ENCODE data around the gene MORC2. TPM values are rescaled to one million over a fixed set of nuclear protein-coding genes. Genes with fewer than 3 reads are reported as not detected.

The MORC2 gene
- total and polyA plus RNA-seq, 10 donors: 18.2 to 24.7 (median 22.0) TPM

DNA sequence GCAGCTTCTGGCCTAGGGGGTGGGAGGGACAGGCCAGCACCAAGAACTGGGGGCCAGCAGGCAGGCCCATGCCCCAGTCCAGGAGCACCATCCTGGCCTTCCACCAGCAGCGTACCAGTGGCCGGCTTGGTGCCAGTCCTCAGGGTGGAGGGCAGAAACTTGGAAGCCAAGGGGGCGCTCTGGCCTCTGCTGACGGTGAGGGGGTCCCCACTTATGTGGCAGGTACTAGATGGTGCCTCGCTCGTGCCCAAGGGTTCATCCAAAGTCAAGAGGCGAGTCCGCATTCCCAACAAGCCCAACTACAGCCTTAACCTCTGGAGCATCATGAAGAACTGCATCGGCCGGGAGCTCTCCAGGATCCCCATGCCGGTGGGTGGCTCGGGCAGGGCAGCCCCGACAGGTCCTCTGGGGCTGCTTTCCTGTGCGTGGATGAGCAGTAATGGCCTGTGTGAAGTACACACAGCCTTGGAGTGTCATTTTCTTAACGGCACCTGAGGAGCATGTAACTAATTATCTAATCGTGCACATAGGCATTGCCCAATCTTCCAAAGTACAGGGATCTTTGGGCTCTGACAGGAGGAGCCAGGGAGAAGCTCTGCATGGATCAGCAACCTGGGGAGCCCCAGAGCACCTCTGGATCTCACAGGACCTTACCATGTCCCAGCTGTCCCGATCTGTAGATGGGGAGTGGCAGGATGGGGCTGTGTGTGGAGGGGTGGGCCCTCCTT, 79.1 kb downstream of the MORC2 start:
- Histone ChIP-seq H3K4me3 (no peak overlapping the region), H3K9me3 (no peaks in the 10 kb centered on the region), H3K27ac (no peak overlapping the region), H3K4me1 (no peaks in the 10 kb centered on the region), H3K36me3 (peaks cover 0 to 68% (median 19%) of the 10 kb centered on the region in 6 donors), H3K27me3 (replicated peaks in 1 of 7) (no peaks in the 10 kb centered on the region)
- intact Hi-C loops (cut with DNase I; ENCODE audit: low total_unique reads): no loop called here
- WGBS, 5 donors: 87 to 95% (median 92%) methylated on average over 3 to 17 of the region's 17 CpGs
- peak; percentile 68 for DNase-seq
- TF ChIP-seq POLR2AphosphoS5 (IDR thresholded peaks at IDR 0.05): no peak

DNA sequence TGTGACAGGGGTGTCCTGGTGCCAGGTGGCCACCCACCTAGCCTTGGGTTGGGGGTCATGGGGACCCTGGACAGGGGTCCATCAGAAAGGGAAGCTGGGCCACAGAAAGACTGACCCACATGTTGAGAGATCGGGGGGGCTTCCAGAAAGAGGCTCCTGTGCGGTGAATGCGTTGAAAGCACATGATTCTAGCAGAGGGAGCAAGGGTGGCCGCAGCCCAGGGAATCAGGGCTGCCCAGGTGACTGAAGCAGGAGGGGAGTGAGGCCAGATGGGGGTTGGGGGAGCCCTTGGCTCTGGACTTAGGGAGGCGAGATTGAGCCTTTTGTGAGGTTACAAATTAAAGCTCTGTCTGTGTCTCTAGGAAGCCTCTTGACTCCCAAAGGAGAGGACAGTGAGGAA, 80.7 kb downstream of the MORC2 start:
- intact Hi-C loops (cut with DNase I; ENCODE audit: low total_unique reads): no loop called here
- Histone ChIP-seq H3K36me3 (peaks cover 0 to 54% (median 12%) of the 10 kb centered on the region in 6 donors), H3K4me3 (no peak overlapping the region), H3K27ac (no peak overlapping the region), H3K9me3 (no peaks in the 10 kb centered on the region), H3K27me3 (replicated peaks in 1 of 7) (no peaks in the 10 kb centered on the region), H3K4me1 (no peaks in the 10 kb centered on the region)
- 81 to 98% (median 89%) methylated on average over 5 of the region's 5 CpGs for WGBS, 5 donors
- DNase-seq: no peak
- TF ChIP-seq POLR2A (IDR thresholded peaks at IDR 0.05): no peak
- no peak for TF ChIP-seq POLR2AphosphoS5 (IDR thresholded peaks at IDR 0.05)
- TF ChIP-seq, protein P1, sequence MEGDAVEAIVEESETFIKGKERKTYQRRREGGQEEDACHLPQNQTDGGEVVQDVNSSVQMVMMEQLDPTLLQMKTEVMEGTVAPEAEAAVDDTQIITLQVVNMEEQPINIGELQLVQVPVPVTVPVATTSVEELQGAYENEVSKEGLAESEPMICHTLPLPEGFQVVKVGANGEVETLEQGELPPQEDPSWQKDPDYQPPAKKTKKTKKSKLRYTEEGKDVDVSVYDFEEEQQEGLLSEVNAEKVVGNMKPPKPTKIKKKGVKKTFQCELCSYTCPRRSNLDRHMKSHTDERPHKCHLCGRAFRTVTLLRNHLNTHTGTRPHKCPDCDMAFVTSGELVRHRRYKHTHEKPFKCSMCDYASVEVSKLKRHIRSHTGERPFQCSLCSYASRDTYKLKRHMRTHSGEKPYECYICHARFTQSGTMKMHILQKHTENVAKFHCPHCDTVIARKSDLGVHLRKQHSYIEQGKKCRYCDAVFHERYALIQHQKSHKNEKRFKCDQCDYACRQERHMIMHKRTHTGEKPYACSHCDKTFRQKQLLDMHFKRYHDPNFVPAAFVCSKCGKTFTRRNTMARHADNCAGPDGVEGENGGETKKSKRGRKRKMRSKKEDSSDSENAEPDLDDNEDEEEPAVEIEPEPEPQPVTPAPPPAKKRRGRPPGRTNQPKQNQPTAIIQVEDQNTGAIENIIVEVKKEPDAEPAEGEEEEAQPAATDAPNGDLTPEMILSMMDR (IDR thresholded peaks at IDR 0.05 in 8 of 11, conservative IDR thresholded peaks at IDR 0.05 in 3 of 11): no peak

DNA sequence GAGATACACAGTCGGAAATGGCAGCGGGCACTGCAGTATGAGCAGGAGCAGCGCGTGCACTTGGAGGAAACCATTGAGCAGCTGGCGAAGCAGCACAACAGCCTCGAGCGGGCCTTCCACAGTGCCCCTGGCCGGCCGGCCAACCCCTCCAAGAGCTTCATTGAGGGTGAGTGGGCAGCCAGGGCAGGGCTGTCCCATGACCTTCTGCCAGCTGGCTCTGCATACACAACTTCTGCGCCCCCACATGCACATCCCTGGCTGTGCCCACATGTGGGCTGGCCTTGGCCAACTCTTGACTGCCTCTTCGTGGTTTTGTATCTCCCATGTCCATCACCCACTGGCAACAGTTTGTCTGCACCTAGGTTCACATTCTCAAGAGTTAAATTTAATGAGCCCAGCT, 81.1 kb downstream of the MORC2 start:
- Histone ChIP-seq H3K4me3 (no peak overlapping the region), H3K9me3 (no peaks in the 10 kb centered on the region), H3K27me3 (replicated peaks in 1 of 7) (no peaks in the 10 kb centered on the region), H3K4me1 (no peaks in the 10 kb centered on the region), H3K27ac (no peak overlapping the region), H3K36me3 (peaks cover 0 to 50% (median 10%) of the 10 kb centered on the region in 6 donors)
- intact Hi-C loops (cut with DNase I; ENCODE audit: low total_unique reads): no loop called here
- TF ChIP-seq, protein P1 (IDR thresholded peaks at IDR 0.05 in 8 of 11, conservative IDR thresholded peaks at IDR 0.05 in 3 of 11): no peak
- TF ChIP-seq POLR2AphosphoS5 (IDR thresholded peaks at IDR 0.05): peak in 1 of 3 donors; percentile 7
- WGBS, 5 donors: 88 to 97% (median 96%) methylated on average over 11 of the region's 11 CpGs
- DNase-seq: peak; percentile 69

GRCh38 chr22:30885591-30885990, 83.0 kb downstream of the MORC2 start:
- no peaks in the 10 kb centered on the region for H3K27me3 ChIP-seq (replicated peaks in 1 of 7)
- H3K4me1 ChIP-seq: peaks cover 0 to 8% (median 0%) of the 10 kb centered on the region in 6 donors
- TF ChIP-seq, protein P1 (IDR thresholded peaks at IDR 0.05 in 8 of 11, conservative IDR thresholded peaks at IDR 0.05 in 3 of 11): no peak
- TF ChIP-seq POLR2AphosphoS5 (IDR thresholded peaks at IDR 0.05): no peak
- no peaks in the 10 kb centered on the region for H3K9me3 ChIP-seq
- H3K36me3 ChIP-seq: peaks cover 0 to 36% (median 9%) of the 10 kb centered on the region in 6 donors
- intact Hi-C loops (cut with DNase I; ENCODE audit: low total_unique reads): no loop called here
- WGBS, 5 donors: 83 to 94% (median 89%) methylated on average over 9 of the region's 9 CpGs
- H3K27ac ChIP-seq: no peak overlapping the region
- H3K4me3 ChIP-seq: no peak overlapping the region
- DNase-seq: peak; percentile 39
